ENCODE data around the gene GPC1. TPM values are rescaled to one million over a fixed set of nuclear protein-coding genes. Genes with fewer than 3 reads are reported as not detected.

The GPC1 gene
- total and polyA plus RNA-seq, 5 donors from 2014 or later = 0.06 to 0.91 (median 0.39) TPM

DNA sequence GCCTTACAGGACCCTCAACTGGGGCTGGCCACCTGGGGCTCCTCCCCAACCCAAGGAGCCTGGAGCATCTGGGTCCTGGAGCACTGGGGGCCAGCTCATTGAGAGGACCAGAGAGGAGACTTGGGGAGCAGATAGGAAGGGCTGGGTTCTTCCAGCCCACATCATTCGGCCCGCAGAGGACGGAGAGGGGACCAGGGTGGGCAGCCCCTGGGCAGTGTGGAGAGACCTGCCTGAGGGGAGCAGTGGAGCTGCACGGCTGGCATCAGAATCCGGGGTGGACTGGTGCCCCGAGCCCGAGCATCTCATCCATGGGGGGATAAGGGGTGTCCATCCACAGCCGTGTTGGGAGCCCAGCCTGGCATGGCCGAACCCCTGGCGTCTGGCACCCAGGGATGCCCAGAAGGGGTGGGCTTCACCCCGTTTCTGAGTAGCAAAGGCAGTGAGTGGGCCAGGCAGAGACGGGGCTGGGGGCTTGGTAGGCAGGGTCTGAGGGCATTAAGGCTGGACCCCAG is 11.3 kb downstream of the GPC1 start:
- Histone ChIP-seq H3K27ac (ENCODE audit: insufficient read depth, low read length, poor library complexity, severe bottlenecking) (no peak overlapping the region), H3K4me3 (ENCODE audit: low read depth, low read length) (no peak overlapping the region), H3K27me3 (ENCODE audit: control insufficient read depth, insufficient read depth, low read length) (no peaks in the 10 kb centered on the region), H3K36me3 (ENCODE audit: control insufficient read depth, insufficient read depth, low read length) (no peaks in the 10 kb centered on the region), H3K4me1 (ENCODE audit: control insufficient read depth, insufficient read depth, low read length, poor library complexity, severe bottlenecking) (no peaks in the 10 kb centered on the region), H3K9me3 (ENCODE audit: control insufficient read depth in 2 of 2, low read length in 2 of 2) (no peaks in the 10 kb centered on the region)
- DNase-seq = no peak
- H3K27me3 Mint-ChIP-seq = peaks cover 17% of the 10 kb centered on the region
- no peaks in the 10 kb centered on the region for H3K36me3 Mint-ChIP-seq
- no peak for ATAC-seq (ENCODE audit: low read depth in 2 of 2)
- H3K27ac Mint-ChIP-seq = peak overlapping the region in 1 of 3 donors; percentile 10
- H3K4me1 Mint-ChIP-seq = peaks cover 0 to 5% (median 0%) of the 10 kb centered on the region in 4 donors
- H3K9me3 Mint-ChIP-seq = no peaks in the 10 kb centered on the region
- H3K4me3 Mint-ChIP-seq = no peak overlapping the region

DNA sequence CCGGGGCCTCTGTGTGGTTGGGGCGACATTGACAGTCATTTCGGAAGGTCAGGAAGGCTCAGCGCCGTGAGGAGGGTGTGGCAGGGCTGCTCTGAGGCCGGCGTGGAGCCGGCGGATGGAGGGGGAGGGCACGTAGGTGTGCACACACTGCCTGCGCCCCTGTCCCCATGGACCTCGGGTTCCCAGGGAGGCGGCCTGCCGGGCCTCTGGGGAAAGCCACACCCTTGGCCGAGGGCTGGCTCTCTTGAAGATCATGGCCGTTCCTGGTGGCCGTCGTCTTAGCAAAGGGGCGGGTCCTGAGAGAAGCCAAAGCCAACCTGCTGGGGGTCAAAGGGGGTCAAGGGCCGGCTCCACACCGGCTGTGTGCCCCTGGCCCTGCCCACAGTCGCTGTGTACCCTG is 11.9 kb downstream of the GPC1 start:
- H3K27me3 ChIP-seq (ENCODE audit: control insufficient read depth, insufficient read depth, low read length) = no peaks in the 10 kb centered on the region
- Mint-ChIP-seq H3K4me1 (peaks cover 0 to 10% (median 2%) of the 10 kb centered on the region in 4 donors), H3K27me3 (peaks cover 21% of the 10 kb centered on the region), H3K9me3 (no peaks in the 10 kb centered on the region), H3K36me3 (no peaks in the 10 kb centered on the region), H3K27ac (no peak overlapping the region), H3K4me3 (no peak overlapping the region)
- no peaks in the 10 kb centered on the region for H3K36me3 ChIP-seq (ENCODE audit: control insufficient read depth, insufficient read depth, low read length)
- no peak overlapping the region for H3K27ac ChIP-seq (ENCODE audit: insufficient read depth, low read length, poor library complexity, severe bottlenecking)
- no peak overlapping the region for H3K4me3 ChIP-seq (ENCODE audit: low read depth, low read length)
- ATAC-seq (ENCODE audit: low read depth in 2 of 2) (no peak), DNase-seq (no peak)
- H3K9me3 ChIP-seq (ENCODE audit: control insufficient read depth in 2 of 2, low read length in 2 of 2) = no peaks in the 10 kb centered on the region
- peaks cover 5% of the 10 kb centered on the region for H3K4me1 ChIP-seq (ENCODE audit: control insufficient read depth, insufficient read depth, low read length, poor library complexity, severe bottlenecking)

DNA sequence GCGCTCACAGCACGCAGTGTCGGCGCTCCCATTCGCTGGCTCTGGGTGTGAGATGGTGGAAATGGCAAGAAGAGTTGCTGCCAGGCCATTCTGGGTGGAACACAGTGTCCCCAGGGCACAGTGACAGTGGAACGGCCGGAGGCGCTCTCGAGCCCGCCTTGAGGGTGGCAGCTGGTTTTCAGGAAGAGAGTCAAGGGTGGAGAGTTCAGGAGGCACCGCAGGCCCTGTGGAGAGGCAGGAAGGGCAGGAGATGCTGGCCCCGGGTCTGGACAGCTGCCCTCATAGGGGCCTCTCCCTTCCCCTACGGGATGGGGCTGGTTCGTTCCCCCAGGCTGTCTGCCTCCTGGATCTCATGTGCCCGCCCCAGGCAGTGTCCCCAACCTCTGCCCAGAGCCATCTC is 12.5 kb downstream of the GPC1 start:
- no peak overlapping the region for H3K4me3 Mint-ChIP-seq
- no peak overlapping the region for H3K4me3 ChIP-seq (ENCODE audit: low read depth, low read length)
- H3K36me3 Mint-ChIP-seq = no peaks in the 10 kb centered on the region
- H3K27ac ChIP-seq (ENCODE audit: insufficient read depth, low read length, poor library complexity, severe bottlenecking) = no peak overlapping the region
- no peak for ATAC-seq (ENCODE audit: low read depth in 2 of 2)
- H3K4me1 ChIP-seq (ENCODE audit: control insufficient read depth, insufficient read depth, low read length, poor library complexity, severe bottlenecking) = peaks cover 6% of the 10 kb centered on the region
- H3K27me3 Mint-ChIP-seq = peaks cover 21% of the 10 kb centered on the region
- H3K9me3 ChIP-seq (ENCODE audit: control insufficient read depth in 2 of 2, low read length in 2 of 2) = no peaks in the 10 kb centered on the region
- H3K36me3 ChIP-seq (ENCODE audit: control insufficient read depth, insufficient read depth, low read length) = no peaks in the 10 kb centered on the region
- H3K27ac Mint-ChIP-seq = no peak overlapping the region
- H3K9me3 Mint-ChIP-seq = no peaks in the 10 kb centered on the region
- H3K4me1 Mint-ChIP-seq = peaks cover 0 to 10% (median 2%) of the 10 kb centered on the region in 4 donors
- no peak for DNase-seq
- no peaks in the 10 kb centered on the region for H3K27me3 ChIP-seq (ENCODE audit: control insufficient read depth, insufficient read depth, low read length)

DNA sequence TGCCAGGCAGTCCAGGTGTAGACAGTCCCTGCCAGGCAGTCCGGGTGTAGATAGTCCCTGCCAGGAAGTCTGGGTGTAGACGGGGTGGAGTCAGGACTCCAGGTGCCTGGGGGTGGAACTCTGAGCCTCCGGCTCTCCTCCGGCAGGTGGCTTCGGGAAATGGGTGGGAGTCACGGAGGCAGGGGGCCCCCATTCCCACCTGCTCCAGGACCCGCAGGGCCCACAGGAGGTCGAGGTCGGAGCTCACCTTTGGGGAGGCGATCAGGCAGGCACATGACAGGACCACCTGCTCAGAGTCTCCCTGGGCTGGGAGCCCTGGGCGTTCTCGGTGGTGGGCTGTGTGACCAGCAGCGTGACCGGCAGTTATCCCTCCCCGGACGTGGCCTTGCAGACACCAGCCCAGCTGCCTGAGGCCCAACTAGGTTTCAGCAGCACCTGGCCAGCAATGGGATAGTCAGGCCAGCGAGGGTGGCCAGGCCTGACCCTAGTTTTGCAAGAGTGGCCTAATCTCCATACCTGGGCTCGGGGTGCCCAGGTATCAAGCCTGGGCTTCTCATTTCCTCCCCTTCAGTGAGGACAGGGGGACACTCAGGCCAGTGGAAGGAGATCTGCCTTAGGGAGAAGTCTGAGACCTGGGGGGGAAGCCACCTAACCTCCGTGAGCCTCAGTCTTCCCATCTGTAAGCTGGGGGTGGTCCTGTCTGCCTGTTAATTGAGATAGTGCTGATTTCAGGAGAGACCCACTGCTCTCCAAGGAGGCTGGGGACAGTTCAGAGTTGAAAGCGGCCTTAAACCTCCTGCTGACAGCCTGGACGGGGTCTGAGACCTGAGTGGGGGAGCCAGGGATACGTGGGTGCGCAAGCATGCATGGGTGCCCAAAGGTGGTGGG is 13.2 kb downstream of the GPC1 start:
- no peak overlapping the region for H3K27ac Mint-ChIP-seq
- peaks cover 0 to 10% (median 2%) of the 10 kb centered on the region in 4 donors for H3K4me1 Mint-ChIP-seq
- DNase-seq = no peak
- peaks cover 21% of the 10 kb centered on the region for H3K27me3 Mint-ChIP-seq
- no peaks in the 10 kb centered on the region for H3K36me3 Mint-ChIP-seq
- no peak overlapping the region for H3K4me3 ChIP-seq (ENCODE audit: low read depth, low read length)
- H3K9me3 Mint-ChIP-seq = no peaks in the 10 kb centered on the region
- H3K27ac ChIP-seq (ENCODE audit: insufficient read depth, low read length, poor library complexity, severe bottlenecking) = no peak overlapping the region
- H3K4me1 ChIP-seq (ENCODE audit: control insufficient read depth, insufficient read depth, low read length, poor library complexity, severe bottlenecking) = peaks cover 8% of the 10 kb centered on the region
- H3K4me3 Mint-ChIP-seq = no peak overlapping the region
- ATAC-seq (ENCODE audit: low read depth in 2 of 2) = no peak
- H3K9me3 ChIP-seq (ENCODE audit: control insufficient read depth in 2 of 2, low read length in 2 of 2) = no peaks in the 10 kb centered on the region
- H3K27me3 ChIP-seq (ENCODE audit: control insufficient read depth, insufficient read depth, low read length) = no peaks in the 10 kb centered on the region
- no peaks in the 10 kb centered on the region for H3K36me3 ChIP-seq (ENCODE audit: control insufficient read depth, insufficient read depth, low read length)

DNA sequence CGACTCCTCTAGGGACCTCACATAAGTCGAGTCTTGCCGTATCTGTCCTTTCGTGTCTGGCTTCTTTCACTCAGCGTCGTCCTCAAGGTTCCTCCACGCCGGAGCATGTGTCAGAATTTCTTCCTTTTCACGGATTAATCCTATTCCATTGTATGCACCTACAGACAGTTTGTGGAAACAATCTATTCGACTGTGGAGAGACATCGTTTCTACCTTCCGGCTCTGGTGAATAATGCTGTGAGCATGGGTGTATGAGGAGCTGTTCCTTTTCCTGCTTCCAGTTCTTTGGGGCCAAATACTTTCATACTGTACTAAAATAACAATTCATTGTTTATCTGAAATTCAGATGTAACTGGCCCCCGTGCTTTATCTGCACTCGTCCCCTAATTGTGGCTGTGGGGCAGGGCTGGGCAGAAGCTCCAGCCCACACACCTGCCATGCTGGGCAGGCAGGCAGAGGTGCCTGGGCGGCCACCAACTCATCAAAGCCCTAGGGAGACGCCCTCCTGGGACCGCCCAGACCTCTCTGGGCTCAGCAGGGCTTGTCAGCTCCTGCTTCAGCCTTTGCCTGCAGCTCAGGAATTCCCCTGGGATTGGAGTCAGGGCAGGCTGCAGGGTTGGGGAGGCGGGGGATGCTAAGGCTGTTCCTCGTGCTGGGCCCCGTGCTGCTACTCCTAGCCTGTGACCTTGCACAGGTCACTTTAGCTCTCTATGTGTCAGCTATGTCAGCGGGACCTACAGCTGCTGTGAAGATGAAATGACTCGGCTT is 14.5 kb downstream of the GPC1 start:
- Mint-ChIP-seq H3K36me3 (no peaks in the 10 kb centered on the region), H3K9me3 (peaks cover 0 to 2% (median 0%) of the 10 kb centered on the region in 7 donors), H3K27me3 (peaks cover 33% of the 10 kb centered on the region), H3K27ac (no peak overlapping the region), H3K4me1 (peaks cover 0 to 18% (median 4%) of the 10 kb centered on the region in 4 donors), H3K4me3 (peak overlapping the region in 1 of 4 donors; percentile 87)
- ATAC-seq (ENCODE audit: low read depth in 2 of 2) (no peak), DNase-seq (no peak)
- Histone ChIP-seq H3K9me3 (ENCODE audit: control insufficient read depth in 2 of 2, low read length in 2 of 2) (no peaks in the 10 kb centered on the region), H3K27me3 (ENCODE audit: control insufficient read depth, insufficient read depth, low read length) (no peaks in the 10 kb centered on the region), H3K36me3 (ENCODE audit: control insufficient read depth, insufficient read depth, low read length) (no peaks in the 10 kb centered on the region), H3K27ac (ENCODE audit: insufficient read depth, low read length, poor library complexity, severe bottlenecking) (no peak overlapping the region), H3K4me3 (ENCODE audit: low read depth, low read length) (no peak overlapping the region), H3K4me1 (ENCODE audit: control insufficient read depth, insufficient read depth, low read length, poor library complexity, severe bottlenecking) (peaks cover 21% of the 10 kb centered on the region)

DNA sequence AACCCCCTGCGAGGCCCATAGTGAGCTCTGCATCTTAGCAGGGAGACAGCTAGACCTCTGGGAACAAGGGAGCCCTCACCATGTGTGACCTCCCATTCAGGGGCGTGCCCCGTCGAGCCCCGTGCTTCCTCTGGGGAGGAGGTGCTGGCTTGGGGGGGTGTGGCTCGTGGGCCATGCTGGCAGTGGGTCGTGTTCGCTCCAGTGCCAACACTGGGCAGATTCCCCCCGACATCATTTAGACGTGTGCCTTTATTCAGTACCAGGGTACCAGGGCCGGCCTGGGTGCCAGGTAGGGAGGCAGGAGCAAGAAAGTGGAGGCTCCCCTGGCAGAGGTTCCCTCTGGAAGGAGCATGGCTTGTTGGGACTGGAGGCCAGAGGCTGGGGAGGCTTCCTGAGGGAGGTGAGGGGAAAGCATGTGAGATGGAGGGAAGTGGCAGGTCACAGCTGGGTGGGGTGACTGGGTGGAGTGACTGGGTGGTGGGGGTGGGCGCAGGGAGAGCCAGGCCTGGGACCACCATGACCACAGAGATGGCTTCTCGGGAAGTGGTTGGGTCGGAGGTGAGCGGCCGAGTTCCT is 15.2 kb downstream of the GPC1 start:
- DNase-seq (no peak), ATAC-seq (ENCODE audit: low read depth in 2 of 2) (no peak)
- Mint-ChIP-seq H3K27ac (no peak overlapping the region), H3K9me3 (peaks cover 0 to 2% (median 0%) of the 10 kb centered on the region in 7 donors), H3K4me3 (peak overlapping the region in 1 of 4 donors; percentile 87), H3K4me1 (peaks cover 0 to 18% (median 4%) of the 10 kb centered on the region in 4 donors), H3K36me3 (no peaks in the 10 kb centered on the region), H3K27me3 (peaks cover 35% of the 10 kb centered on the region)
- H3K36me3 ChIP-seq (ENCODE audit: control insufficient read depth, insufficient read depth, low read length) = no peaks in the 10 kb centered on the region
- H3K4me1 ChIP-seq (ENCODE audit: control insufficient read depth, insufficient read depth, low read length, poor library complexity, severe bottlenecking) = peaks cover 21% of the 10 kb centered on the region
- H3K9me3 ChIP-seq (ENCODE audit: control insufficient read depth in 2 of 2, low read length in 2 of 2) = no peaks in the 10 kb centered on the region
- no peaks in the 10 kb centered on the region for H3K27me3 ChIP-seq (ENCODE audit: control insufficient read depth, insufficient read depth, low read length)
- H3K27ac ChIP-seq (ENCODE audit: insufficient read depth, low read length, poor library complexity, severe bottlenecking) = no peak overlapping the region
- H3K4me3 ChIP-seq (ENCODE audit: low read depth, low read length) = no peak overlapping the region

DNA sequence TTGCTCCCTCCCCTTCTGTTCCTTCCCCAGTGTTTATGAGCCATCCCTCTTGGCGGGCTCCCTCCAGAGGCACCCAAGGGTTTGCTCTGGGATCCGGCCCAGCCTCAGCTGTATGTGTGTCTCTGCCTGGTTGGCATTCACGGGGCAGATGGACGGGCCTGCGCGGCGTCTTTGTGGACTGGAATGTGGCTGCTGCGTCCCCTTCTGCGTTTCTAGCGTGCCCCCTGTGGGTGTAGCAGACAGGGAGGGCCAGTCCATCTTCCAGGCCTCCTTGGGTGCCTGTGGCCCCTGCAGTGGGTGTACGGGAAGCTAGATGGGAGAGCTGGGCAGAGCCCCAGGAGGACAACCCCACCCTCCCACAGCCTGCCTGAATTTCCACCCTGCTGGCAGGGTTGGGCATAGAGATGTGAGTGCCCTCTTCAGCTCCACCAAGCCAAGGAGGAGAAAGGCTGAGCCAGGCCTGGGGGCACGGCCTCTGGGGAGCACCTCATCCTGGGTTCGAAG is 15.7 kb downstream of the GPC1 start:
- ATAC-seq (ENCODE audit: low read depth in 2 of 2) (no peak), DNase-seq (no peak)
- H3K4me3 Mint-ChIP-seq = peak overlapping the region in 1 of 4 donors; percentile 22
- peaks cover 0 to 2% (median 0%) of the 10 kb centered on the region in 7 donors for H3K9me3 Mint-ChIP-seq
- Histone ChIP-seq H3K27ac (ENCODE audit: insufficient read depth, low read length, poor library complexity, severe bottlenecking) (no peak overlapping the region), H3K9me3 (ENCODE audit: control insufficient read depth in 2 of 2, low read length in 2 of 2) (no peaks in the 10 kb centered on the region), H3K4me1 (ENCODE audit: control insufficient read depth, insufficient read depth, low read length, poor library complexity, severe bottlenecking) (peaks cover 21% of the 10 kb centered on the region), H3K4me3 (ENCODE audit: low read depth, low read length) (no peak overlapping the region), H3K27me3 (ENCODE audit: control insufficient read depth, insufficient read depth, low read length) (no peaks in the 10 kb centered on the region), H3K36me3 (ENCODE audit: control insufficient read depth, insufficient read depth, low read length) (no peaks in the 10 kb centered on the region)
- peak overlapping the region in 1 of 3 donors; percentile 20 for H3K27ac Mint-ChIP-seq
- H3K36me3 Mint-ChIP-seq = no peaks in the 10 kb centered on the region
- peaks cover 0 to 18% (median 4%) of the 10 kb centered on the region in 4 donors for H3K4me1 Mint-ChIP-seq
- peaks cover 35% of the 10 kb centered on the region for H3K27me3 Mint-ChIP-seq

All from CD4-positive, CD25-positive, alpha-beta regulatory T cell (primary cell).